Colonic mucosa (tissue), 4 donors: ENCODE results near the gene TXNDC8. TPM values are rescaled to one million over a fixed set of nuclear protein-coding genes. Genes with fewer than 3 reads are reported as not detected.

Experiments
- DNase-seq: peaks from one replicate; pipeline ENCODE4 v3.0.0-alpha.2; 2020
- H3K27ac ChIP-seq: fragments of 200-600 bp; one replicate; pipeline ENCODE4 v1.8.0; 2021
- H3K27me3 ChIP-seq: fragments of 200-600 bp; one replicate; pipeline ENCODE4 v1.8.0; 2021
- H3K36me3 ChIP-seq: fragments of 200-600 bp; one replicate; pipeline ENCODE4 v1.8.0; 2021
- H3K4me1 ChIP-seq: fragments of 200-600 bp; one replicate; pipeline ENCODE4 v1.8.0; 2021; ENCODE audit warnings: mild to moderate bottlenecking
- H3K4me3 ChIP-seq: fragments of 200-600 bp; one replicate; pipeline ENCODE4 v1.8.0; 2021
- H3K9ac ChIP-seq, 2 donors: one replicate each; pipeline ENCODE4 v1.7.0; 2013; ENCODE audit warnings: control low read depth in 2 of 2, low read depth in 2 of 2, low read length in 2 of 2
- H3K9me3 ChIP-seq: fragments of 200-600 bp; one replicate; pipeline ENCODE4 v1.8.0; 2021
- CTCF ChIP-seq: fragments of 200-600 bp; IDR thresholded peaks from one replicate; pipeline ENCODE4 v1.8.0; 2022; ENCODE audit warnings: antibody characterized with exemption, mild to moderate bottlenecking
- intact Hi-C: fragments of 100-400 bp; cut with DNase I; formaldehyde crosslinking; loops from one replicate; pipeline ENCODE4 v1.14.1; 2022
- total RNA-seq, 2 donors: library from RNA; stranded (reverse); fragmentation: NEBNext Ultra II Directional in 1 of 2; extraction: Animal tissue kit (Norgen Biotek cat#: 25700) in 1 of 2; gene quantifications; one replicate each; pipeline ENCODE4 v1.2.1, GENCODE V29; 2021
- donor health status: healthy.
- donor health status: DM: no; HTN: no; CAD: no.
- donor health status: DM: no; HTN: no; CAD: no.

TXNDC8 gene
- total RNA-seq, 2 donors from 2014 or later, result not detected

GRCh38 chr9:110261632-110262031, 76.0 kb downstream of the TXNDC8 start:
- H3K4me3 ChIP-seq, result no peak overlapping the region
- H3K27ac ChIP-seq, result no peak overlapping the region
- H3K9me3 ChIP-seq, result no peaks in the 10 kb centered on the region
- no peak overlapping the region for H3K9ac ChIP-seq
- DNase-seq, result no peak
- no peak for TF ChIP-seq CTCF
- no peaks in the 10 kb centered on the region for H3K27me3 ChIP-seq
- intact Hi-C loops, result no loop called here
- H3K36me3 ChIP-seq, result no peaks in the 10 kb centered on the region
- H3K4me1 ChIP-seq, result peaks cover 8% of the 10 kb centered on the region

DNA sequence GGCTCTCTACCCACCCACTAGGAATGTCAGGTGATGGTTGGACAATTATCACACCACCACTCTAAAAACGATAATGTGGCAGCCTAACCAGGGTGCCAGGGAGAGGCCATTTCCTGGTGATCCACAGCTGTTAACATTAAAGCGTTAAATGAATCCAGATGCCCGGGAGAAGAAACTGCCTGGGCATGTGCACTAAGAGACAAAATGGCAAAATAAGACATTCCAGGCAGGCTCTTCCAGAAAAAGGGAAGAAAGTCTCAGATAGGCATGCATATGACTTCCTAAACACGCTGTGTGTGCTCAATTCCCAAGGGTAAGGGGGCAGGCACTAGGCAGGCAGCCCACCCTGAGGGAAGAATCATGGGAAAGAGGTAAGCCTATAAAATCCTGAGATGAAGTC, 76.8 kb downstream of the TXNDC8 start:
- no peak overlapping the region for H3K27ac ChIP-seq
- H3K27me3 ChIP-seq, result no peaks in the 10 kb centered on the region
- H3K4me1 ChIP-seq, result peaks cover 8% of the 10 kb centered on the region
- no peak for TF ChIP-seq CTCF
- no peak overlapping the region for H3K4me3 ChIP-seq
- DNase-seq, result no peak
- intact Hi-C loops, result no loop called here
- H3K9ac ChIP-seq, result no peak overlapping the region
- H3K9me3 ChIP-seq, result no peaks in the 10 kb centered on the region
- H3K36me3 ChIP-seq, result no peaks in the 10 kb centered on the region

GRCh38 chr9:110259566-110259965, 78.1 kb downstream of the TXNDC8 start:
- H3K36me3 ChIP-seq, result no peaks in the 10 kb centered on the region
- peak overlapping the region; percentile 96 for H3K27ac ChIP-seq
- peaks cover 8% of the 10 kb centered on the region for H3K4me1 ChIP-seq
- H3K9ac ChIP-seq, result peak overlapping the region in 1 of 2 donors; percentile 22
- intact Hi-C loops, result no loop called here
- DNase-seq, result no peak
- H3K9me3 ChIP-seq, result no peaks in the 10 kb centered on the region
- TF ChIP-seq CTCF, result no peak
- no peak overlapping the region for H3K4me3 ChIP-seq
- no peaks in the 10 kb centered on the region for H3K27me3 ChIP-seq

GRCh38 chr9:110258690-110259091, 79.0 kb downstream of the TXNDC8 start:
- peaks cover 8% of the 10 kb centered on the region for H3K4me1 ChIP-seq
- H3K27ac ChIP-seq, result peak overlapping the region; percentile 96
- H3K36me3 ChIP-seq, result no peaks in the 10 kb centered on the region
- TF ChIP-seq CTCF, result no peak
- no peak for DNase-seq
- H3K9me3 ChIP-seq, result no peaks in the 10 kb centered on the region
- H3K4me3 ChIP-seq, result no peak overlapping the region
- intact Hi-C loops, result no loop called here
- H3K27me3 ChIP-seq, result no peaks in the 10 kb centered on the region
- H3K9ac ChIP-seq, result peak overlapping the region in 1 of 2 donors; percentile 95

- intact Hi-C loops, result no loop called here
- no peak for TF ChIP-seq CTCF
- Histone ChIP-seq H3K27ac (peak overlapping the region; percentile 96), H3K4me1 (peaks cover 8% of the 10 kb centered on the region), H3K27me3 (no peaks in the 10 kb centered on the region), H3K36me3 (no peaks in the 10 kb centered on the region), H3K9me3 (no peaks in the 10 kb centered on the region), H3K4me3 (no peak overlapping the region), H3K9ac (peak overlapping the region in 1 of 2 donors; percentile 95)
- DNase-seq, result no peak
These were observed 79.7 kb downstream of the TXNDC8 start for GRCh38 chr9:110257956-110258355.
